ENCODE results near the gene SEPHS1.

Gene SEPHS1

GRCh38 chr10:13376297-13376696, 28.2 kb upstream of the SEPHS1 start:
- DNase-seq (ENCODE audit: low read depth) = no peak
- H3K4me3 ChIP-seq (ENCODE audit: low read depth, low read length) = no peak overlapping the region
- TF ChIP-seq CTCF (IDR thresholded peaks at IDR 0.05; ENCODE audit: low read depth, low read length, missing control alignments) = no peak

GRCh38 chr10:13375791-13376190, 27.7 kb upstream of the SEPHS1 start:
- DNase-seq (ENCODE audit: low read depth) = no peak
- no peak for TF ChIP-seq CTCF (IDR thresholded peaks at IDR 0.05; ENCODE audit: low read depth, low read length, missing control alignments)

GRCh38 chr10:13373644-13374043, 25.6 kb upstream of the SEPHS1 start:
- no peak overlapping the region for H3K4me3 ChIP-seq (ENCODE audit: low read depth, low read length)
- no peak for TF ChIP-seq CTCF (IDR thresholded peaks at IDR 0.05; ENCODE audit: low read depth, low read length, missing control alignments)

More at GRCh38 chr10:13375791-13376190, 27.7 kb upstream of the SEPHS1 start:
- no peak overlapping the region for H3K4me3 ChIP-seq (ENCODE audit: low read depth, low read length)

GRCh38 chr10:13372524-13372923, 24.4 kb upstream of the SEPHS1 start:
- TF ChIP-seq CTCF (IDR thresholded peaks at IDR 0.05; ENCODE audit: low read depth, low read length, missing control alignments) = no peak
- no peak for DNase-seq (ENCODE audit: low read depth)
- no peak overlapping the region for H3K4me3 ChIP-seq (ENCODE audit: low read depth, low read length)

More at GRCh38 chr10:13373644-13374043, 25.6 kb upstream of the SEPHS1 start:
- DNase-seq (ENCODE audit: low read depth) = no peak

GRCh38 chr10:13371897-13372470, 23.9 kb upstream of the SEPHS1 start:
- H3K4me3 ChIP-seq (ENCODE audit: low read depth, low read length) = no peak overlapping the region
- peak; percentile 43 for DNase-seq (ENCODE audit: low read depth)
- peak; percentile 96 for TF ChIP-seq CTCF (IDR thresholded peaks at IDR 0.05; ENCODE audit: low read depth, low read length, missing control alignments)

- H3K4me3 ChIP-seq (ENCODE audit: low read depth, low read length) = no peak overlapping the region
- TF ChIP-seq CTCF (IDR thresholded peaks at IDR 0.05; ENCODE audit: low read depth, low read length, missing control alignments) = no peak
- no peak for DNase-seq (ENCODE audit: low read depth)
These were observed 18.8 kb upstream of the SEPHS1 start for GRCh38 chr10:13366891-13367290.

- no peak overlapping the region for H3K4me3 ChIP-seq (ENCODE audit: low read depth, low read length)
- no peak for TF ChIP-seq CTCF (IDR thresholded peaks at IDR 0.05; ENCODE audit: low read depth, low read length, missing control alignments)
- no peak for DNase-seq (ENCODE audit: low read depth)
These were observed 17.7 kb upstream of the SEPHS1 start for GRCh38 chr10:13365831-13366230.
